SIG-M5 (cell line): ENCODE data around the gene CNTN4.

Experiments
- DNase-seq: peaks from one replicate; lab custom pipeline; 2025; lab: John Stamatoyannopoulos, UW

Gene CNTN4

GRCh38 chr3:2153053-2153452, 54.4 kb downstream of the CNTN4 start:
- no peak for DNase-seq

- no peak for DNase-seq
These were observed 54.9 kb downstream of the CNTN4 start for GRCh38 chr3:2153547-2153946.

DNA sequence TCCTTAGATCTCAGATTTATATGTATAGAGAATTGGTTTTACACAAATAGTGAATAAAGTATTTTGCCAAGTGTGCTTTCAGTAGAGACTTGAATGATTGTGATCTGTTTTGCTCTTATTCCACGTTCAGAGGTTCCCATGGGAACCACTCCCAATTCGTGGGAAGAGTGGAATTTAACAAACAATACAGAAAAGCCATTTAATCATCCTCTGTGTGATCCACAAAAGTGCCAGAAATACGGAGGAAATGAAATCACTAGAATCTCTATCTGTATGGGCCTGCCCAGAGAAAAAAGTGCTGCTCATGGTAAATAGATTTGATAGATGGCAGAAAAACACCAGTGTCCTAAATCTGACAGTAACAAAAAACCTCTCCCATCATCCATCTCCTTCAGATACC, 56.0 kb downstream of the CNTN4 start:
- DNase-seq, result no peak

DNA sequence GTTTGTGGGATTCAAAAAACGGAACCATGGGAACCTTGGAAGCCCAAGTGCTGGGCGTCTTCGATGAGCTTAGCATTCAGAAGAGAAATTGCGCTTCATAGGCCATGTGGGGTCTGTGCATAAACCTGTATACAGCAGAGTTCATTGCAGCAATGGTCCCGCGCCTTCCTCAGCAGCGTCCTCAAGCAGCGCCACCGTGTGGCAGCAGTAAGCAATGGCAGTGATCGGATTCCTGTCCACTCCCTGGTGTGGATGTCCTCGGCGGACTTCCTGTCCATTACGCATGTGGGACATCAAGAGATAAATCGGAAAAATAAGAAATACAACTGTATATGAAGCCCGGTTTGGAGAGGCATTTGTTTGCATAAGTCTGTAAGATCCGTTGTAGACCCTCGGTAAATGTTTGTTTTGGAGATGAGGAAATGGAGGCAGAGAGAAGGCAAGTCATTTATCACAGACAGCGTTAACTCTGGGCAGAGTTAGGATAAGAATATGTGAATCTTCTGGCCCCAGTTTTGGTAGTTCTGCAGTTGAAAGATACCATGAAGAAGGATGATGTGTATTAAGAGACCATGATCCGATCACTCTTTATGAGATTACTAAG, 57.7 kb downstream of the CNTN4 start:
- DNase-seq, result no peak

DNA sequence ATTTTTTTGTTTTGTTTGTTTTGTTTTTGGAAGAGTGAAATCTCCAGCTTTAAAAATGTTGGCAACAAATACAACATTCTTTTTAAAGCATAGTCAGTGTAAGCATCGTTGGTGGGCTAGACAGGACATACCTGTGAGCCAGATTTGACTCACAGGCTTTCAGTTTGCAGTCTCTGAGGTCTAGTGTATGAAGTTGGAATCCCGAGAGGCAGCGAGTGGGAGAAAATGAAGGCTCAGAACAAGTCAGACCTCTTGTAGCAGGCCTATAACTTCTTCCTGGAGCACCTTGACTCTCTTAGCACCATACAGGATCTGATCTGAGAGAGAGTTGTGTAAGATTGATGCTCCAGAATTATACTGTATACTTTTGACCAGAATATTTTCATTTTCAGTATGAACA, 60.2 kb downstream of the CNTN4 start:
- DNase-seq, result no peak

GRCh38 chr3:2166552-2166951, 67.9 kb downstream of the CNTN4 start:
- DNase-seq, result no peak

DNA sequence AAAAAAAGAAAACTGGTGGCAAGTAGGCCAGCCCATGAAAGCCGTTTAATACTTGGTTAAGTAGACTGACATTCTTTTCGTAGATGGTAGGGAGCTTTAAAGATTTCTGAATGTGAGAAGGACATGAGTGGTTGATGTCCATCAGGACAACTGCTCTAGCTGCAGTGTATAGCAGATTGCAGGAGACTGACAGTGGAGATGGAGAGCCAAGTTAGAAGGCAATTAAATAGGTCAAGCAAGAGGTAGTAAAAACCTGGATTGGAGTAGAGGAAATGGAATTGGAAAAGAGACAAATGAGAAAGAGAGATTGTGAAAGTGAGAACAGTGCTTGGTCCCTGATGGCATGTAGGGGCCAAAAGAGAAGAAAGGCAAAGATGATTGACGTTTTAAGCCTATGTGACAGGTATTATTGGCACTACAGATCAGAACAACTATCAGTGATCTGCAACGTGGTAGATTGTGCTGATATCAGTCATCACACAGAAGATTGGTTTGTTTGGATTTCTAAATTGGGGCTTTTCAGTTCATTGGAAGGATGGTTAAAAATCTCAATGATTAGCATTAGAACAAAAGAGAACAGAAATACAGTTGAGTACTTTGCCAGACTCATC, 74.0 kb downstream of the CNTN4 start:
- no peak for DNase-seq

GRCh38 chr3:2180634-2181033, 82.0 kb downstream of the CNTN4 start:
- DNase-seq, result no peak

DNA sequence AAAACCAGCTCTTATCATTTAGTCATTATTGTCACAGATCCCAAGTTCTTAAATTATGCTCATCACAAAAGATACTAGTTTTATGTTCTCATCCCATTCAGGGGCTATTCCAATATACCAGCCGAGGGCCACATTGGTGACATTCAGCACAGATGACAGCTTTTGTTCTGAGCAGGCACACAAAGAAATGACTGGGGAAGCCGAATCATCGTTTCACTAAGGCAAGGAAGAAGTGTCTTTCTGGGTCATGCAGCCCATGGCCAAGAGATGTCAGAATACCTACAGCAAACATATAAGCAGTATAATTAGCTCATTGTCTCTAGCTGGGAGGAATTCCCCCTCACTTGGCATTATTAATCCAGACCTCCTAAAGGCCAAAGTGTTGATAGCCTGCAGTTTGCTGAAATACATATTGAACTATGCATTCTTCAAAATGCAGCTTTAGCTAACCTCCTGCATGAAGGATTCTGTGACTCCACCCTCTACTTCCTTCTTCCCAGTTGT, 100.2 kb downstream of the CNTN4 start:
- DNase-seq, result no peak

GRCh38 chr3:2204054-2204453, 105.4 kb downstream of the CNTN4 start:
- DNase-seq, result no peak

- no peak for DNase-seq
These were observed 107.0 kb downstream of the CNTN4 start for GRCh38 chr3:2205692-2206091.

DNA sequence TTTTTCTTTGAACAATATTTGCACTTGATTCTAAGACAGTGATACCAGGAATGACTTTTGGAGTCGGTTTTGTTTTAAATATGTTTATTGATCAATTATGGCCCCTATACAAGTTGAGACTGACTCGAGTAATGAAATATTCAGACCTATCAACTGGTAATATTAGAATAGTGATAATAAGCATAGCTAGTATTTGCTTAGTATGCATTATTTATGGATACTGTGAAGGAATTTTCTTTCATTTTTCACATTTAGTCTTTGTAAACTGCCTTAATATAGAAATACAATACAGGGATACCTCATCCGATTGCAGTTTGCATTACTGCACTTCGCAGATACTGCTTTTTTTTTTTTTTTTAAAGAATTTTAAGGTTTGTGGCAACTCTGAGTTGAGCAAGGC, 107.9 kb downstream of the CNTN4 start:
- DNase-seq, result no peak

DNA sequence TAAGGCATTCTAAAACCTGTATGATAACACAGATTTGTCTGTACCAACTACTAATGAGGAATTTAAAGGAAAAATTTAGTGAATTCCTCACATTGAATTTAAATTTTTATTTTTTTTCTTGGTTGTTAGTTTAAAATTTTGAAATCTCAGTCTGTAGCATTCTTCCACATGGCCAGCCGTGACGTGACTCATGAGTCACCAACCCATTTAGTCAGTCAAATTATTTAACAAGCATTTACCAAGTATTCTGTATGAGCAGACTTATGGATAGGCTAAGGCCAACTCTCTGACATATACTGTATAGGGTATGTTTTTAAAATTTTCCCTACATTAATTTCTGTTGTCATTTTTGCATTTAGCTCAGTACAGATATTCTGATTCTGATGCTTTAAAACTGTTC, 112.9 kb downstream of the CNTN4 start:
- DNase-seq, result no peak

- no peak for DNase-seq
These were observed 113.5 kb downstream of the CNTN4 start for GRCh38 chr3:2212206-2212605.

GRCh38 chr3:2218375-2218774, 119.7 kb downstream of the CNTN4 start:
- DNase-seq, result no peak

GRCh38 chr3:2218816-2219215, 120.2 kb downstream of the CNTN4 start:
- DNase-seq, result no peak

GRCh38 chr3:2236203-2236602, 137.5 kb downstream of the CNTN4 start:
- no peak for DNase-seq

- no peak for DNase-seq
These were observed 145.5 kb downstream of the CNTN4 start for GRCh38 chr3:2244137-2244536.

DNA sequence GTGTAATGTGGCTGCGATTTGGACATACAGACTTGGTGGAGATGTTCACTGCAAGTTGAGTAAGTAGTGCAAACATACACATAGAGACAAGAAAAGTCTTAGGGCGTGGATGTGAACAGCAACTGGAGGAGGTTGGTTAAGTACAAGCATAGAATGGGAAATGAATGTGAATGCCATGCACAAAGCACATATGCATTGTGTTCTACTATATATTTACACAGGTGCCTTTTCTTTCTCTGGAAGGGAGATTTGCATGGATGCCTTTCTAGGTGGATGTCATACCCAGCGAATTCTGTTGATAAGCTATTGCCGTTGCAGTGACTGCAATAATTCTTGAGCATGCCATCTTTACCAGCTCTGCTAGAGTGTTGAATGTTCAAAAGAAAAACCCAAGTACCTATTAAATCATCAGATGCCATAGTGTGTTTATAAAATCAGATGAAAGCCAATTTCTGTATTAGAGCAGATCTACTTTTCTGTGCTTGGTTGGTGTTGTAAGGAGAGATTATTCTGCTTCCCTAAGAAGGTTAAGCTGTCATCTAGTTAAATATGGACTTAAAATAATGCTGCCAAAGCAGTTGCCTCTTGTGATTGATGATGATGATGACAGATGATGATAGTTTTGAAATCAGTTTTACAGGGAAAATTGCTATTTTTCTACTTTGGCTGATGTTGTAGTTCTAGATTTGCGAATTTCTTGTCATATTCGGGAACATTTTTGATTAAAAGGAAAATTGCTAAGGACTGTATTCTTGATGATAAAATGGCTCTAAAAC, 148.4 kb downstream of the CNTN4 start:
- DNase-seq, result no peak

GRCh38 chr3:2247831-2248230, 149.2 kb downstream of the CNTN4 start:
- DNase-seq, result no peak

GRCh38 chr3:2250783-2251182, 152.1 kb downstream of the CNTN4 start:
- no peak for DNase-seq

- DNase-seq, result no peak
These were observed 163.1 kb downstream of the CNTN4 start for GRCh38 chr3:2261747-2262146.

GRCh38 chr3:2262204-2262603, 163.5 kb downstream of the CNTN4 start:
- no peak for DNase-seq
